Ovary (tissue), 9 donors: Measurements from ENCODE around the gene DHX16. TPM values are rescaled to one million over a fixed set of nuclear protein-coding genes. Genes with fewer than 3 reads are reported as not detected.
"Not testable (repeated sequence)": the region's sequence is repeated elsewhere in the genome, so short reads cannot be mapped to it uniquely, and the experiment has no call there.

ENCODE experiments used
- DNase-seq, 5 donors: peaks; one replicate each; pipeline ENCODE4 v3.0.0-alpha.2; 2019 to 2020
- H3K27ac ChIP-seq, 2 donors: fragments of 200-600 bp; one replicate each; pipeline versions ENCODE4 v1.5.1 to v1.8.0; 2019 to 2022
- H3K27me3 ChIP-seq: fragments of 200-600 bp; one replicate; pipeline ENCODE4 v1.8.0; 2022
- H3K36me3 ChIP-seq: fragments of 200-600 bp; sonication (generic); one replicate; pipeline ENCODE4 v1.5.1; 2019
- H3K4me1 ChIP-seq: one replicate; pipeline ENCODE4 v1.8.1; 2013; ENCODE audit warnings: mild to moderate bottlenecking, moderate library complexity; ENCODE audit not compliant: insufficient read depth
- H3K4me3 ChIP-seq: fragments of 200-600 bp; sonication (generic); one replicate; pipeline ENCODE4 v1.5.1; 2017
- H3K9me3 ChIP-seq, 2 donors: fragments of 200-600 bp in 1 of 2; sonication (generic) in 1 of 2; one replicate each; pipeline versions ENCODE4 v1.5.1 to v1.8.1; 2013 to 2019; ENCODE audit warnings: mild to moderate bottlenecking in 1 of 2, moderate library complexity in 1 of 2
- CTCF ChIP-seq, 3 donors: fragments of 450-650 bp in 2 of 3; fragments of 200-600 bp in 1 of 3; IDR thresholded peaks; one replicate each; pipeline versions ENCODE4 v1.5.1 to v1.8.0; 2016 to 2022; ENCODE audit warnings: antibody characterized with exemption in 3 of 3, mild to moderate bottlenecking in 1 of 3
- EP300 ChIP-seq: sonication (generic); formaldehyde crosslinking; IDR thresholded peaks from one replicate; pipeline ENCODE4 v1.6.1; 2017; ENCODE audit warnings: antibody characterized with exemption
- POLR2A ChIP-seq: fragments of 450-650 bp; IDR thresholded peaks from one replicate; pipeline ENCODE4 v1.6.1; 2017; ENCODE audit warnings: antibody characterized with exemption, mild to moderate bottlenecking, moderate library complexity
- WGBS, 3 donors: extraction: QIAGEN DNeasy Blood & Tissue Kit in 1 of 3; methylation state at CpG; one replicate each; pipeline versions ENCODE4 v1.1.5 to v1.1.7; 2013 to 2017; 5-methylcytosine and 5-hydroxymethylcytosine counted together
- intact Hi-C, 4 donors: fragments of 100-400 bp; cut with DNase I; formaldehyde crosslinking; loops; one replicate each; pipeline versions ENCODE4 v1.11.0 to v1.15.1; 2022 to 2023
- polyA plus RNA-seq, 2 donors: library from polyadenylated mRNA; stranded (reverse); fragments of 200-250 nt in 1 of 2; fragments of 350-450 nt in 1 of 2; fragmentation: Illumina TruSeq in 1 of 2; extraction: RNeasy Lipid Tissue Mini Kit (QIAGEN cat#74804) in 1 of 2; gene quantifications; one replicate each; pipeline ENCODE4 v1.2.3, GENCODE V29; 2013 to 2014
- total RNA-seq, 7 donors: library from RNA; depleted of rRNA in 2 of 7; stranded (reverse); fragments of >200 nt in 2 of 7; fragmentation: NEBNext Ultra II Directional in 3 of 7; extraction: Animal tissue kit (Norgen Biotek cat#: 25700) in 3 of 7; gene quantifications; one replicate each; pipeline versions ENCODE4 v1.1.0 to v1.2.4, GENCODE V29; 2016 to 2023
- donor health status: DM: no; HTN: no; CAD: no; lungs with moderate emphysema.
- donor health status: DM: no; HTN: no; CAD: no.
- donor health status: Bipolar disorder and iron deficiency.
- donor health status: DM: yes; HTN: yes; CAD: no.
- donor health status: DM: no; HTN: no; CAD: no.
- donor health status: DM: yes; HTN: yes; CAD: no.

The DHX16 gene
- total and polyA plus RNA-seq, 9 donors, result 18.0 to 27.4 (median 22.5) TPM

- Histone ChIP-seq H3K4me3 (no peak overlapping the region), H3K4me1 (no peaks in the 10 kb centered on the region), H3K9me3 (no peaks in the 10 kb centered on the region), H3K27ac (no peak overlapping the region), H3K27me3 (no peaks in the 10 kb centered on the region), H3K36me3 (no peaks in the 10 kb centered on the region)
- no peak for DNase-seq
- TF ChIP-seq CTCF (IDR thresholded peaks at IDR 0.05) (no peak), EP300 (no peak), POLR2A (no peak)
- 88 to 90% (median 89%) methylated on average over 34 of the region's 34 CpGs for WGBS, 3 donors
- intact Hi-C loops, result no loop called here
Measured at GRCh38 chr6:30664994-30665767, 7.6 kb downstream of the DHX16 start.

GRCh38 chr6:30657922-30658321 is 14.9 kb downstream of the DHX16 start:
- H3K4me1 ChIP-seq, H3K27me3 ChIP-seq, H3K27ac ChIP-seq, H3K9me3 ChIP-seq, H3K4me3 ChIP-seq, H3K36me3 ChIP-seq, DNase-seq: not testable (repeated sequence)
- intact Hi-C loops, result loop anchor here in 1 of 4 donors (10.0 kb wide), 1 partner anchor 163 kb away; no protein-coding TSS in a partner anchor
- 86 to 88% (median 87%) methylated on average over 5 of the region's 5 CpGs for WGBS, 3 donors

- no peaks in the 10 kb centered on the region for H3K4me1 ChIP-seq
- H3K9me3 ChIP-seq, result no peaks in the 10 kb centered on the region
- TF ChIP-seq EP300 (no peak), POLR2A (no peak), CTCF (IDR thresholded peaks at IDR 0.05) (no peak)
- no peak for DNase-seq
- no peaks in the 10 kb centered on the region for H3K27me3 ChIP-seq
- H3K27ac ChIP-seq, result no peak overlapping the region
- no peak overlapping the region for H3K4me3 ChIP-seq
- intact Hi-C loops, result loop anchor here in 1 of 4 donors (10.0 kb wide), 1 partner anchor 163 kb away; no protein-coding TSS in a partner anchor
- no peaks in the 10 kb centered on the region for H3K36me3 ChIP-seq
Measured at GRCh38 chr6:30657454-30657853, 15.4 kb downstream of the DHX16 start.

GRCh38 chr6:30656513-30656912 is 16.3 kb downstream of the DHX16 start:
- 60 to 70% (median 69%) methylated on average over 7 of the region's 7 CpGs for WGBS, 3 donors
- intact Hi-C loops, result loop anchor here in 1 of 4 donors (10.0 kb wide), 1 partner anchor 162 kb away; no protein-coding TSS in a partner anchor
- no peak for DNase-seq
- Histone ChIP-seq H3K27me3 (no peaks in the 10 kb centered on the region), H3K4me1 (no peaks in the 10 kb centered on the region), H3K4me3 (no peak overlapping the region), H3K27ac (no peak overlapping the region), H3K9me3 (no peaks in the 10 kb centered on the region), H3K36me3 (no peaks in the 10 kb centered on the region)
- TF ChIP-seq EP300 (no peak), POLR2A (no peak), CTCF (IDR thresholded peaks at IDR 0.05) (no peak)

- 84 to 93% (median 87%) methylated on average over 3 of the region's 3 CpGs for WGBS, 3 donors
- Histone ChIP-seq H3K27ac (no peak overlapping the region), H3K4me1 (no peaks in the 10 kb centered on the region), H3K4me3 (no peak overlapping the region), H3K9me3 (no peaks in the 10 kb centered on the region), H3K36me3 (no peaks in the 10 kb centered on the region), H3K27me3 (no peaks in the 10 kb centered on the region)
- no peak for DNase-seq
- intact Hi-C loops, result loop anchor here in 1 of 4 donors (10.0 kb wide), 1 partner anchor 161 kb away; no protein-coding TSS in a partner anchor
- TF ChIP-seq CTCF (IDR thresholded peaks at IDR 0.05) (no peak), POLR2A (no peak)
Measured at GRCh38 chr6:30655743-30656094, 17.1 kb downstream of the DHX16 start.
